ENCODE data around the gene ANKFY1.

The ANKFY1 gene

DNA sequence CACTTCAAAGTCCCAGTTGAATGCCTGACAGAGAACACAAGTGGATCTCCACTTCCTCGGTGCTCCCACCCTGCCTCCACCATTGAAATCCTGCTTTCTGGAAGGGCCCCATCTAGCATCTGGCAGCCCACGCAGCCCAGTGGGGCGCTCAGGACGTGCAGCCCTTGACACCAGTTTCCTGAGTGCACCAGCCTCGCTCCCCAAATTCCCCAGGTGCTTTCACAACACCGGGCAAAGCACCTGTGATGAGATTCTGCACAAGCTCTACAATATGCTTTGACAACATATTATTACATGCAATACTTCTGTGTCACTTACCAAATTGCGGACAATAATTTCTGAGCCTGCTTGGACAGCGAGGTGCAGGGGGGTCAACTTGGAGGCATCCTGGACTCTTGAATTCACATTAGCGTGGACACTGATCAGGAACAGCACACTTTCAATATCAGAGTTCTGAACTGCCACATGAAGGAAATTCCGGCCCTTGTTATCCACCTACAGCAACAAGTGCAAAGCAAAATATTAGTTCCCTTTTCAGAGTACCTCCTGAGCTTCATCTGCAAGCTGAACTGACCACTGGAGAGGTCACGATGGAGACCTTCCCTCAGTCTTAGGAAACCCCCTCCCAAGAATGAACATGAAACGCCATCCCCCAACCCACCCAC, 86.8 kb downstream of the ANKFY1 start:
- no peak for DNase-seq

DNA sequence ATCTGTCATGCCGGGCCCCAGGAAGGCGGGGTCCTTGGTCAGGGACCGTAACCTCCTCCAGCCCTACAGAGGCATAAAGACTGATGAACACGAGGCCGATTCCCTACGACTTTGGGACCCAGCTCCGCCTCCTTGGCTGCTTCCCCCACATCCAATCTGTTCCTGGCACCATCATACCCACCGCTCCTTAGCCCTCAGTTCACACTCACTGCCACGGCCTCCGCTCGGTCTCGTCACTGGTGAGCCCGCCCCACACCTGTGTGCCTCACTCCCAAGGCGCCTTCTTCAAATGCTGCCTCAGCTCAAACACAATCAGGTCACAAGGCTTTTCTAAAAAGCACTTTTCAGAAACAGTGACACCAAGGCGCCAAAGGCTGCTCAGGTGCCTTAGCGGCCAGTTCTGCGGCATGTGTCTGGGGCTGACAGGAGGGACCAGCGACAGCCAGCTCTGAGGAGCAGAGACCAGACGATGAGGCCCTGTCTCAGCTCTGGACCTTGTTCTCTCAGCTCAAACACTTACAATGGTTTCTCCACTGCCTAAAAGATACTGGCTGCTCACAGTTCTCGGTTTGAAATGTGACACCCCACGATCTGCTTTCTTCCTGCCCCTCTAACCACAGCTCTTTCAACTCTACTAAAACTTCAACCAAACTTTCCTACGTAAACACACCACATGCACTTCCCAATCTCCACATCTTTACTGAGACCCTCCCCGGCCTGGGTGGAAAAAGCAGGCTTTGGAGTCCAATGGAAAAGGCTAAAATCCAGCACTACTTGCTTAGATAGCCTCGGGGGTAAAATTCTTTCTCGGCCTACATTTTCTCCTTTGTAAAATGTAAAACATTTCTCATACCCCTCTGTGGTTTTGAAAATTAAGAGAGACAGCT, 87.6 kb downstream of the ANKFY1 start:
- DNase-seq, result no peak

DNA sequence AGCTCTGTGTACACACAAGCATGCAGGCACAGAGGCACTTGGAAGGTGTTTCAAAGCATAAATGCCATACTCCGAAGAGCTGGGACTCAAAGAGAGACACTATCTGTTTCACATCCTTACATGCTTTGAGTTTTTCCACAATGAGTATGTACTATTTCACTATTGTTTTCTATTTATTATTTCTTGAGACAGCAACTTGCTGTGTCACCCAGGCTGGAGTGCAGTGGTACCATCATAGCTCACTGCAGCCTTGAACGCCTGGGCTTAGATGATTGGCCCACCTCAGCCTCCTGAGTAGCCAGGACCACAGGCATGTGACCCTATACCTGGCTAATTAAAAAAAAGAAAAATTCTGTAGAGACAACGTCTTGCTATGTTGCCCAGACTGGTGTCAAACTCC, 89.2 kb downstream of the ANKFY1 start:
- DNase-seq, result no peak

DNA sequence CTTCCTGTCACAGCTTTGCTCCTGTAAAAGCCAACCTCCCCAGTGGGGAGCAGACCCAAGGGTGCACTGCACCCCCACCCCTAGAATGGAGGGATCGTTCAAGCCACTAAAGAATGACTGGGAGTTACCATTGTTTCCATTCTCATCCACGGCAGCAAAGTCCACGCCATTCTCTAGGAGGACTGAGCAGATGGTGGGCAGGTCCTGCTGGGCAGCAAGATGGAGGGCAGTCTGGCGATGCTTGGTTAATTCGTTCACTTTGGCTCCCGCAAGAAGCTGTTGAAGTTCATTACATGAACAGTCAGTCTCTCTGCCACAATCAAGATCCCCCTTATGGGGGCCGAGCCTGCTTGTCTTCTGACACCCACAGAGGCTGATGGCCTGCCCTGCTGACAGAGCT, 90.0 kb downstream of the ANKFY1 start:
- no peak for DNase-seq

DNA sequence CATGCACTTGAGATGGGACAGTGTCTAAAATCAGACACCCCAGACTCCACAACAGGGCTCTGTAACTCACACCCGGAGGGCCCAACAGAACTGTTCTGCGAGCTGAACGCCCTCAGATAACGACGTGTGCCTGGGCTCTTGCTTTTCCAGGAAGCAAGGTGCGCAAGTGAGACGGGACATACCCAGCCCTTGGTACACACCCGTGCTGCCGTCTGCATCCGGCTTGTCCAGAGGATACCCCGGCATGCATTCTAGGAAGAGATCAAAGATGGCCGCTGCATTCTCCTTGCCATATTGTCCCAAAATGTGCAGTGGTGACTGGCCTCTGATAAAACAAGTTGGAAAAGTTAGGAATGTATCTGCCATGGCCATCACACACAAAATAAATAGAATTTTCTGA, 91.4 kb downstream of the ANKFY1 start:
- DNase-seq, result no peak

DNA sequence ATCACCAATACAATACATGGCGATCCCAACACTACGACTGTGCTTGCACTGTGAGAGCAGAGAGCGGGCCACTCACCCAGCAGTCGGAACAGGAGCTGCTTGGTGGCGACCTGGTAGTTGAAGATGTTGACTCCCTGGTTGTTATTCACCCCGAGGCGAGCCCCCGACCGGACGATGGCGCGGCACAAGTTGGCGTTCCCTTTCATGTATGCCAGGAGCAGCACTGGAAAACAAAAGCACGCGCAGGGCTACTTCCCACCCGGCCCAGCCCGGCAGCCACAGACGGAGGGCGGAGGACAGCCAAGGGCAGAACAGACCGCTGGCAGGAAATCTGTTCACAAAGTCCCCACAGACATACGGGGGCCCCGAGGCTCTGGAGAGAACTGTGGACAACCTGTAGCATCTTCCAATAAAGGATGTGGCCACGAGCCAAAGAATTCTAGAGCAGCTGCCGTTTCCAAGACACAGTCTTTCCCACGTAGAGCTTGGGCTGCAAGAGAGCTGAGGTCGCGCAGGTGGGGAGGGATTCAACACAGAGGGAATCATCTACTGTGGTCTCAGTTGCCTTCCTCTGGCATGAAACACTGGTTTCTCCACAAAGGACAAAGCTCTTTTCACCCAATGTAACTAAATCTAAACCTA, 93.0 kb downstream of the ANKFY1 start:
- no peak for DNase-seq

DNA sequence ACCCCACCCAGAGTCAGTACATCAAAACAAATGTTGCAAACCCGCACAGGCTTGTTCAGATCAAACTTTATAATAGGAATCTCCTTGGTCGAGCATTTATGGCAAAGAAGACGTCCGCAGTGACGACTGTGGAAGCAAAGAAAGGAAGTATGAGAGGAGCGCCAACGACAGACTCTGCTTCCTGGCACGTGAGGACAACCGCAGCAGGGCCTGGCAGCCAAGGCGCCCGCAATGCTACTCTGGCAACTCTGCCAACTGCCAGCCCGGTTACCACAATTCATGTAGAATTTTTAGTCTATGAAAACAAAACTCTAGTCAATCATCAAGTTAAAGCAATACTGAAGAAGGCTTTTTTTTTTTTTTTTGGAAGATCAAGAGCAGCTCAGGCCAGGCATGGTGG, 96.0 kb downstream of the ANKFY1 start:
- no peak for DNase-seq

DNA sequence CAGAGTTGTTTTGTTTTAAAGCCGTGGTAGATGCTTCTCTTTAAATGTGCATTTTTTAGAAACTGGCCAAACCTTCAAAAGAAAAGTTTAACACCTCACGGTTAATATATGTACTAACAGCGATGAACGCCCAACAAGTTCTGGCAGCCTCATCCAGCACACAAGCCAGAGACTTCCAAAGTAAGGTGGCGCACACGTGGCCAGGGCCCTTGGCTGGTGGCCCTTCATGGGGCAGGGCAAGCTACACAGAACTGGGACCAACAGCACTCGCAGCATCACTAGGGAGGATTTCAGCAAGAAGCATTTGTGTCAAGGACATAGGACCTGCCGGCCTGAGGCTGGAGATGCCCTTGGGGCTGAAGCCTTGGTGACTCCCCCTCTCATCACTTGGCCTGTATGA, 97.4 kb downstream of the ANKFY1 start:
- no peak for DNase-seq

DNA sequence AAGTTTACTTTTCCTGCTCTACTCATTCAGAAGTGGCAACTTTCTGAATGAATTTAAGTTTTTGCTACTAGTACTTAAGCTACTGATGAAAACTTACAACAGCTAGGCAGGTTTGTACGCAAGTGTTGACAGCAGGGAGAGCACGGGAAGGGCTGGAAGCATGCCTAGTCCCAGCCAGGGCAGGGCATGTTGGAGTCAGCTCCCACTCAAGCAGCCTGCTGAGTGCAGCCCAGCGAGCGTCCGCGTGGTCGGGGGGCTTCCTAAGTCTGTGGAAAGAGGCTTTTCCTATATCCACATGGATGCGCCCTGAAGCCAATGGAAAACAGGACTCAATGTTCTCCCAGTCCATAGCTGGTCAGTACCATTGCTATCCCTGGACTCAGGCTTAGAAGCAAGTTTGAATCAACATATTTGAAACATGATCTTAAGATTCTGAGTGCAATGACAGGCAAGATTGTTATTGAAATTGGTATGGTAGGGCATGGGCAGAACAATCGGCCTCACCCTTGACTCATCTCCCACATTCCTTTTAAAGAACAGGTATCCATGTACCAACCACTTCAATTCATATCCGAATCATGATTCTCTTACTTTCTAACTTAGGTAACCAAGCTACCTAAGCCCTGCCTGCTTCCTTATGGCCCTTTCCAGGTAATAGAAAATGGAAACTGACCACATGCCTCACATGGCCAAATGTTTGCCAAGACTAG, 98.3 kb downstream of the ANKFY1 start:
- DNase-seq, result no peak

DNA sequence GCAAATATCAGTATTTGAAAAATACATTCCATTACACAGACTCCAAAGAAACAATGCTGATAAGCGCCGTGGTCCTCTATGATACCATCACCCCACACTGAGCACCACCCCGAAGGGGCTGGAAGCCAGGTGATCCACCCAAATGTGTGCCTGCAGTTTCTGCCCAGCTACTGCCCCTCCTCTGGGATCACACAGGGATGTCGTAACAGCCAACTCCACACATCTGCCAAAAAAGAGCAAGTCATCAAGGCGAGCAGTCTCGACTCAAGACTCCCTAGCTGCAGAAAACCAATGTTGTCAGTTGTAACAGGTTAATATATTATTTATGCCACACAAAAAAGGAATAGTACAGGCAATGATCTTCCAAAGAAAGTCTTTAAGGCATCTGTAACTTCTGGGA, 99.8 kb downstream of the ANKFY1 start:
- no peak for DNase-seq

DNA sequence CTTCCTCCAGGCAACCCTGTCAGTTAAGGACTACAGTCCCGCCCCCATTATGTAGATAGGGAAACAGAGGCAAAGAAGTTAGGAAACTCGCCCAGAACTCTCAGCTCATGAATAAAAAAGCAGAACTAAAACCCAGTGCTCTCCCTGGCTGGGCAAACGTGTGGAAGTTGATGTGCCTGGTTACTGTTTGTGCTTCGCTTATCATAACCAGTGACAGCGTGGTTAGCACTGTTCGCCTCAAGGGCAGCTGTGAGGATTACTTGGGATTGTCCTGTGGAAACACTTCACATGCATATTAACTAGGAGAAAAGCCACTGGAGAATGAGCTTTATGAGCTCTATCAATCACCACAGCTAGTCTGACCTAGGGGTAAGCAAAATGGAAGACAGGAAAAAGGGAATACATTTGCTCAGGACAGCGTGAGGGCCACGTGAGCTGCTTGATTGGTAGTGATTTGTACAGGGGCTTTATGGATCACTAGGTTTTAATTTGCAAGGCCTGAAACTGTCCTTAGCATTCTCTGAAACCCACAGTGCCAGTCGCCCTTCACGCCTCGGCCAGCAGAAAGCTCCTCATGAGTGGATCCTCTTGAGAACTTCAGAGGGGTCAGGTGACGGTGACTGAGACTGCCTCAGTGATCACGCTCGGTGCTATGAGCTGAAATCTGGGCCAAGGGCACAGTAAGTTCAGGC, 100.9 kb downstream of the ANKFY1 start:
- no peak for DNase-seq

DNA sequence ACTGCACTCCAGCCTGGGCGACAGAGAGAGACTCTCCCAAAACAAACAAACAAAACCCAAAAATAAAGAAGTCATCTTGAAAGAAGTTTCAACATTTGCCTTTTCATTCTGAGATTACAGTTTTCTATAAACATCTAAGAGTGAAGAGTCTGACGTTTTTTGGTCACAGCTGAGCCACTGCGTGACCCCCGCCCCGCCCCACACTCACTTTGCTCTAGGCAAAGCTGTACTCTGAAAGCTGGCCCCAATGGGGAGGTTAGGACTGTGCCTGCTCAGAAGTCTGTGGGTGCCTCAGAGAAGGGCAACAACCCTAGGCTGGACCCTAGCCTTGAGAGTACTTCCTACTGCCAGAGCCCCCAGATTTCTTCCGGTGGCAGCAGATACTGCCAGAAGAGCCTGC, 101.5 kb downstream of the ANKFY1 start:
- DNase-seq, result no peak

DNA sequence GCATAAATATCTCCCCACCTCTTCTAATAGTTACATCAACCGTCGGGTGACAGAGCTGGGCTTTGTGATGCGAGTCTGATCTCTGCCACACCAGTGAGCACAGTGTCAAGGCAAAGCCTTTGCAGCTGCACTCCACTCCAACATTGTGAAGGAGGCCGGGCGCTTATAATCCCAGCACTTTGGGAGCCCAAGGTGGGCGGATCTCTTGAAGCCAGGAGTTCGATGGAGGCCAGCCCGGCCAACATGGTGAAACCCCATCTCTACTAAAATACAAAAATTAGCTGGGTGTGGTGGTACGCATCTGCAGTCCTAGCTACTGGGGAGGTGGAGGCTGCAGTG, 101.8 kb downstream of the ANKFY1 start:
- no peak for DNase-seq

DNA sequence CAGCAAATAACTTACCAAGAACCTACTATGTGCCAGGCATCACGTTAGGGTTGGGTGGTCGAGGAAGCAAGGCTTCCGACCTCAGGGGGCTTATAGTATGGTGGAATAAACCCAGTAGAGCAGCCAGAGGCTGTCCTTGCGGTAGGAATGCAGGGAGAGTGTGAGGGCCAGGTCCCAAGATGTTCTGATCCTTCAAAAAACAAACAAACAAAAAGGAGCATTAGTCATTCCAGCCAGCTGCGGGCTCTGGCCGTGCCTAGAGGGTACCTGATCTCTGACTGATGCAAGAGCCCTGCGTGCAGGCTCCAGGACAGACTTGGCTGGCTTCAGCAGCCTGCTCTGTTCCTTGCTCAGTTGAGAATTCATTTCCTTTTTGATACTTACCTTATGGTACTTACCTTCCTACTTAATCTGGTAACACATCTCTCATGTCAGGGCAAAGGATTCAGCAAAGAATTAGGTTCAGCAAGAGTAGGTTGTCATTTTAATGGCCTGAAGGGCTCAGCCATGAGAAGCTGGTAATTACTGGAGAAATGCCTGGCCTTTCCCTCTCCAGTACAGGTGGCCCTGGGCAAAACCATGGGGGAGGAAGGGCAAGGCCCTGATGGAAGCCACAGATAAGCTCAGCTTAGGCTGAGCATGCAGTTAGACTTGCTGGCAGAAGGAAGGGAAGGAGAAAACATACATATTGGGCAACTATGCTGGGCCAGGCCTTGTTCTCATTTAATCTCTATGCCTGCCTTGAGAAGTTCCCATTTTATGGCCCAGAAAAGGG, 102.4 kb downstream of the ANKFY1 start:
- no peak for DNase-seq

DNA sequence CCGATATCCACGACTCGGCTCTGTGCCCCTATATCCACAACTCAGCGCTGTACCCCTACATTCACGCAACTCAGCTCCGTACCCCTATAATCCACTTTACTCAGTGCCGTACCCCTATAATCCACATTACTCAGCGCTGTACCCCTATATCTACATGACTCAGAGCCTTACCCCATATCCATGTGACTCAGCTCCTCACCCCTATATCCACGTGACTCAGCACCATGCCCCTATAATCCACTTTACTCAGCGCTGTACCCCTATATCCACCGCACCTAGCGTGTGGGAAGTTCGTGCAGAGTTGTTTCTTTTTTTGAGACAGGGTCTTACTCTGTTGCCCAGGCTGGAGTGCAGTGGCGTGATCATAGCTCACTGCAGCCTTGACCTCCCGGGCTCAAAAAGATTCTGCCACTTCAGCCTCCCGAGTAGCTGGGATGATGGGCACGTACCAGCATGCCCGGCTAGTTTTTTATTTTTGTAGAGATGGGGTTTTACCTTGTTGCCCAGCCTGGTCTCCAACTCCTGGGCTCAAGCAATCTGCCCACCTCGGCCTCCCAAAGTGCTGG, 103.4 kb downstream of the ANKFY1 start:
- no peak for DNase-seq

DNA sequence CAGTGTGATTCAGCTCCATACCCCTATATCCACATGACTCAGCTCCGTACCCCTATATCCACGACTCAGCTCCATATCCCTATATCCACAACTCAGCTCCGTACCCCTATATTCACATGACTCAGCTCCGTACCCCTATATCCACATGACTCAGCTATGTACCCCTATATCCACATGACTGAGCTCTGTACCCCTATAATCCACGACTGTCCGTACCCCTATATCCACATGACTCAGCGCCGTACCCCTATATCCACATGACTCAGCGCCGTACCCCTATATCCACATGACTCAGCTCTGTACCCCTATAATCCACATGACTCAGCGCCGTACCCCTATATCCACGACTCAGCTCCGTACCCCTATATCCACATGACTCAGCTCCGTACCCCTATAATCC, 104.0 kb downstream of the ANKFY1 start:
- no peak for DNase-seq

DNA sequence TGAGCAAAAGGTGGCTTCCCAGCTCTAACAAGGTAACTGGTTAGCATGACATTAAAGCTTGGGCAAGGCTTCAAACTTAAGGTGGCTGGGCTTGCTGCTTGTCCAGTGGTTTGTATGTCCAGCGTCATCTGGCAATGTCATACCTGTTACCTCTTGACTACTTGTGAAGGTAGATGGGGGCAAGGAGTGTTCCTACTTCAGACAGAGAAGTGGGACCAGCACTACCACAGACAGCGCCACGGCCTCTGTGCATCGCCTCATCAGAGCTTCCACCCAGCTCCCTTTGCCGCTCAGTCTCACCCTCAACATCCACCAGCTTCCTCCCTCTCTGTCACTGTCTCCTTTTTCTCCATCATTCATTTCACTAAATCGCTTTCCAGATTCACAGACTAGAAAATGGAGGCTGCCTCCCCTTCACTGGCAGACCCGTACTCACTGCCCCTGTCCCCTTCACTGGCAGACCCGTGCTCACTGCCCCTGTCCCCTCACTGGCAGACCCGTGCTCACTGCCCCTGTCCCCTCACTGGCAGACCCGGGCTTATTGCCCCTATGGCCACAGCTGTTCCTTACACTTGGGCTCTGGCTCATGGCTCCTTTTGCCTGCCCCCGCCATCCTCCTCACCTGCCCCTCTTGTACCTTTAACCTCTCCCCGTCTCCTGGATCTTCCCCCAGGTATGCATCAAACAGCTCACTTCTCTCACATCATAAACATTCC, 106.0 kb downstream of the ANKFY1 start:
- no peak for DNase-seq

DNA sequence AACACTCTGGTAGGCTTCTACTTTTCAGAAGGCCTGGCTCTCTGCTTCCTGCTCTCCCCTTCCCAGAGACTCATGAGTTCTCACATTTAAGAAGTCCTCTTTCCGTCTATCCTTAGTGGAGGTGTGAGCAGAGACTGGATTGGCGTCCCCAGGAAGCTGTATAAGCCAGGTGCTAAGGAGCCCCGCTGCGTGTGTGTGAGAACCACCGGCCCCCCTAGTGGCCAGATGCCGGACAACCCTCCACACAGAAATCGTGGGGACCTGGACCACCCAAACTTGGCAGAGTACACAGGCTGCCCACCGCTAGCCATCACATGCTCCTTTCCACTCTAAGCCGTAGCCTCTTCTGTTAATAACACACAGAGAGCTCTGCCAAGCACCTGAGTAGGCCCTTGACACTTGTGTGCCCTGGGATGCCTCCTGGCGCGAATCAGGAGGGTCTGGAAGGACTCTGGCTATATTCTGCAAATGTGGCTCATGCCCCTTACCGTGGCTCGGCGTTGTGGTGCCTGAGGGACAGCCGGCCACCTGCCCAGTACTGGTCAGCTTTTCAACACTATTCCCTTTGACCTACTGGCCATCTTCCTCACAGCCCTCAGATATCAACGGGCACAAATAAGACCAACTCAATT, 106.9 kb downstream of the ANKFY1 start:
- no peak for DNase-seq

DNA sequence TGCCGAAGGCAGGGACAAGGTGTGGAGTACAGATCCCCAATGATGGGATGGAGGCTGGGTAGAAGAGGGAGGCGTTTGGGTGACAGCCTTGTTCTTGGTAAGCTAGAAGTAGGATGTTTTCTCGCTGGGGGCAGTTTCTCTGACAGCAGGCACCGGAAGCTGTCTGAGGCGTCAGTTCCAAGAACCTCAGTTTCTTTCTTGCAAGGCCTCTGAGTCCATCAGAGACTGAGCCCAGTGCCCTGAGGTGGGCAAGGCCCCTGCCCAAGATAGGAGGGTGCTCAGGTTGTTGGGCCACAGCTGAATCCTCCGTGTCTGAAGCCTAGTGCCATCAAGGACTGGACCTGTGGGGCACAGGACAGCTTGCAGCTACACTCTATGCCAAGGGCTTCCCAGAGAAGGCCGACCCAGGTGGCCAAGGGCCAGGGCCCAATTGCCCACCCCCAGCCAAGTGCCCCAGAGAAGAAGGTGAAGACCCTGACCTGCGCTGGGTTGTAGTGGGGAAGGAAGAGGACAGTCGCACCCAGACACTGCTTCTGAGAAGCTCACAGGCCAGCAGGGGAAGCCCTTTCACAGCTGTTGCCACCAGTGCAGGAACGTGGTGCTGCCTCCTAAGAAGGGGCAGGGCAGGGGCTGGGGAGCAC, 107.7 kb downstream of the ANKFY1 start:
- DNase-seq, result no peak

DNA sequence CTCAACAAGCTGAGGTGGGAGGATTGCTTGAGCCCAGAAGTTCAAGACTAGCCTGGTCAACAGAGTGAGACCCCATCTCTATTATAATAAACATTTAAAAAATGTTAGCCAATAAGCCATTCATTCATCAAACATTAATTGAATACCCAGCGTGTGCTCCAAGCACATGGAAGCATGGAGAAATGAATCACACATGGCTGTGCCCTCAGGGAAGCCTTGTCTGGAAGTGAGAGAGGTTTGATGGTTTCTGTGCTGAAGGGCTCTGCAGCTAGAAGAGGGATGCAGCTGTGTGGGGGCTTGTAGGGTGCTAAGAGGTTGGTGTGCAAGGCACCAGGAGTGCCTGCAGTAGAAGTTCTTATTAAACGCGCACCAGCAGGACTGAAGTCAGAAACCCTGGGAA, 109.6 kb downstream of the ANKFY1 start:
- DNase-seq, result no peak

Measured in NCI-H2227 treated with DMSO at 0.1 percent for 48 hours (cell line).